ENCODE measurements around the gene REG4. TPM values are rescaled to one million over a fixed set of nuclear protein-coding genes. Genes with fewer than 3 reads are reported as not detected.

Gene REG4
- total and polyA plus RNA-seq, 10 of the 15 experiments (the other 5 are each of a cell fraction or from before 2014, with no cell fraction given), result not detected

DNA sequence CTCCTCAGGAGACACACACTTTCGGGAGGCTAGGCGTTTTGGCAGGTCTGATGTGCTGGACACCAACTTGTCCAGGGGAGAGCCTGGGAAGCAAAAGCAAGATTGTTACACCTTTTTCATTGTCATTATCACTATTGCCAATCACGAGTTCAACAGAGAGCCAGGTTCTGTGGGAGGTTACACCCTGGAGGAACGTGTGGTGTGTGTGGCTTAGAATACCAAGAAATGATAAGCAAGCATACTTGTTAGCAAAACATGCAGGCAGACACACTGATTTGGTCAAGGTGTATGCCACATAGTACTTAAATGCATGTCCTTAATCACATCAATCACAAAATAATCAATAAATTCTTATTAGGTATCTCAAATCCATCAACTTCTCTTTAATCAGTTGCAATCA lies 58.7 kb downstream of the REG4 start (continued):
- TF ChIP-seq, protein P1, sequence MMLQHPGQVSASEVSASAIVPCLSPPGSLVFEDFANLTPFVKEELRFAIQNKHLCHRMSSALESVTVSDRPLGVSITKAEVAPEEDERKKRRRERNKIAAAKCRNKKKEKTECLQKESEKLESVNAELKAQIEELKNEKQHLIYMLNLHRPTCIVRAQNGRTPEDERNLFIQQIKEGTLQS (IDR thresholded peaks at IDR 0.05; ENCODE audit: borderline replicate concordance, extremely low read depth, low read depth, low read length), result no peak
- TF ChIP-seq PKNOX1 (IDR thresholded peaks at IDR 0.05) (no peak), RELB (IDR thresholded peaks at IDR 0.05; ENCODE audit: low read depth) (no peak), YY1 (IDR thresholded peaks at IDR 0.05; ENCODE audit: low read depth, low read length) (no peak), CEBPB (IDR thresholded peaks at IDR 0.05; ENCODE audit: borderline replicate concordance in 1 of 2, low read depth in 2 of 2, low read length in 2 of 2) (no peak), FOXM1 (IDR thresholded peaks at IDR 0.05; ENCODE audit: low read depth, low read length) (no peak), IRF4 (IDR thresholded peaks at IDR 0.05; ENCODE audit: low read depth, low read length) (no peak), NFYA (IDR thresholded peaks at IDR 0.05; ENCODE audit: borderline replicate concordance, low read depth, low read length) (no peak), POU2F2 (IDR thresholded peaks at IDR 0.05; ENCODE audit: borderline replicate concordance, low read depth, low read length) (no peak)

DNA sequence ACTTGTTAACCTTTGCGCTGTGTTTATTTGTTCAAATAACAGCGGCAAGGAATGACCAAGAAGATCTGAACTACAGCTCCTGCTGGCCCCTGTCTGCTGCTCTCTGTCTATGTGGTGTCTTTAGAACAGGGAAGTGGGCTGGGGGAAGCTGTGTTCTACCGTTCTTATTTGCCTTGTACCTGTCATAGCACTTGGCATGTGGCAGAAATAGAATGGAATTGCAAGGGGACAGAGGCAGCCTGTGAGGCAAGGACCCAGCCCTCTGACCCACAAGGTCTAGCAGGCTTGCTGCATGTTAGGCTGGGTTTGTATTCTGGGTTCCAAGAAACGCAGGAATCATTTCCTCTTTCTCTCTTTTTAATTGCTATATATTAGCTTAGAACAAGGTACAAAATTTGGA lies 63.2 kb downstream of the REG4 start:
- ChIA-PET POLR2A (no interaction called here), CTCF (interaction anchor here (0.9 to 2.2 kb wide), 2 partner anchors 61 to 137 kb away, joined by 3 to 5 read pairs; no protein-coding TSS in a partner anchor), SMC1A (ENCODE audit: uncharacterized antibody, unreplicated experiment) (no interaction called here), RAD21 (ENCODE audit: unreplicated experiment) (no interaction called here)
- peaks cover 0 to 2% of the 10 kb centered on the region in 2 experiments; a peak in 2 of 4 replicates for H3K27me3 ChIP-seq (replicated peaks in 1 of 2; ENCODE audit: control insufficient read depth in 2 of 2, insufficient read depth in 2 of 2, low read length in 1 of 2)
- no peak overlapping the region for H3K4me2 ChIP-seq (ENCODE audit: control insufficient read depth, insufficient read depth)
- intact Hi-C loops (cut with micrococcal nuclease; ENCODE audit: unreplicated experiment) (no loop called here), in situ Hi-C loops (cut with MboI) (no loop called here)
- H3K79me2 ChIP-seq (ENCODE audit: control insufficient read depth, insufficient read depth, low read length), result no peaks in the 10 kb centered on the region
- H3K9me3 ChIP-seq (replicated peaks; ENCODE audit: control insufficient read depth, insufficient read depth, low read length), result no peaks in the 10 kb centered on the region
- no peak for DNase-seq (ENCODE audit: low read depth, low spot score)
- ATAC-seq, result no peak
- FAIRE-seq, result no peak
- 49% methylated on average over 4 of the region's 4 CpGs for WGBS (ENCODE audit: insufficient coverage, insufficient replicate concordance, low lambda C conversion rate, missing lambda C conversion rate)
- H3K4me3 ChIP-seq, result no peak overlapping the region
- H3K27ac ChIP-seq (ENCODE audit: control insufficient read depth, insufficient read depth), result no peak overlapping the region
- no TSS peak for BruUV-seq (replicated peaks)
- no peaks in the 10 kb centered on the region for H4K20me1 ChIP-seq (ENCODE audit: control insufficient read depth, insufficient read depth)
- no peaks in the 10 kb centered on the region for H3K4me1 ChIP-seq (ENCODE audit: control insufficient read depth, insufficient read depth, low read length)
- H2AFZ ChIP-seq (ENCODE audit: control insufficient read depth, low read depth, low read length), result no peak overlapping the region
- H3K36me3 ChIP-seq (ENCODE audit: control insufficient read depth in 2 of 2, insufficient read depth in 2 of 2, low read length in 1 of 2), result no peaks in the 10 kb centered on the region
- H3K9ac ChIP-seq (ENCODE audit: control insufficient read depth, insufficient read depth, low read length), result no peak overlapping the region
- no peak for TF ChIP-seq EP300 (IDR thresholded peaks at IDR 0.05; ENCODE audit: borderline replicate concordance in 1 of 2, control insufficient read depth in 1 of 2, low read depth in 2 of 2, low read length in 2 of 2)
- TF ChIP-seq NR2C2 (IDR thresholded peaks at IDR 0.05; ENCODE audit: borderline replicate concordance, control insufficient read depth, insufficient read length, low read depth), result no peak
- TF ChIP-seq, protein P2, sequence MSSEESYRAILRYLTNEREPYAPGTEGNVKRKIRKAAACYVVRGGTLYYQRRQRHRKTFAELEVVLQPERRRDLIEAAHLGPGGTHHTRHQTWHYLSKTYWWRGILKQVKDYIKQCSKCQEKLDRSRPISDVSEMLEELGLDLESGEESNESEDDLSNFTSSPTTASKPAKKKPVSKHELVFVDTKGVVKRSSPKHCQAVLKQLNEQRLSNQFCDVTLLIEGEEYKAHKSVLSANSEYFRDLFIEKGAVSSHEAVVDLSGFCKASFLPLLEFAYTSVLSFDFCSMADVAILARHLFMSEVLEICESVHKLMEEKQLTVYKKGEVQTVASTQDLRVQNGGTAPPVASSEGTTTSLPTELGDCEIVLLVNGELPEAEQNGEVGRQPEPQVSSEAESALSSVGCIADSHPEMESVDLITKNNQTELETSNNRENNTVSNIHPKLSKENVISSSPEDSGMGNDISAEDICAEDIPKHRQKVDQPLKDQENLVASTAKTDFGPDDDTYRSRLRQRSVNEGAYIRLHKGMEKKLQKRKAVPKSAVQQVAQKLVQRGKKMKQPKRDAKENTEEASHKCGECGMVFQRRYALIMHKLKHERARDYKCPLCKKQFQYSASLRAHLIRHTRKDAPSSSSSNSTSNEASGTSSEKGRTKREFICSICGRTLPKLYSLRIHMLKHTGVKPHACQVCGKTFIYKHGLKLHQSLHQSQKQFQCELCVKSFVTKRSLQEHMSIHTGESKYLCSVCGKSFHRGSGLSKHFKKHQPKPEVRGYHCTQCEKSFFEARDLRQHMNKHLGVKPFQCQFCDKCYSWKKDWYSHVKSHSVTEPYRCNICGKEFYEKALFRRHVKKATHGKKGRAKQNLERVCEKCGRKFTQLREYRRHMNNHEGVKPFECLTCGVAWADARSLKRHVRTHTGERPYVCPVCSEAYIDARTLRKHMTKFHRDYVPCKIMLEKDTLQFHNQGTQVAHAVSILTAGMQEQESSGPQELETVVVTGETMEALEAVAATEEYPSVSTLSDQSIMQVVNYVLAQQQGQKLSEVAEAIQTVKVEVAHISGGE (CRISPR knock-in tag; IDR thresholded peaks at IDR 0.05), result no peak
- TF ChIP-seq FOS (IDR thresholded peaks at IDR 0.05; ENCODE audit: borderline replicate concordance, extremely low read depth, insufficient read length), result no peak
- TF ChIP-seq BCL11A (IDR thresholded peaks at IDR 0.05; ENCODE audit: low read depth, low read length), result no peak
- TF ChIP-seq SMARCA5 (IDR thresholded peaks at IDR 0.05), result no peak
- TF ChIP-seq ZSCAN29 (IDR thresholded peaks at IDR 0.05), result no peak
- TF ChIP-seq ZNF24 (IDR thresholded peaks at IDR 0.05), result no peak

Measured in GM12878 (cell line).